Skeletal muscle cell (primary cell): ENCODE measurements around the gene CNPY3.
"Not testable (repeated sequence)": the region's sequence is repeated elsewhere in the genome, so short reads cannot be mapped to it uniquely, and the experiment has no call there.

Experiments used
- DNase-seq: peaks from one replicate; pipeline ENCODE4 v3.0.0-alpha.2; 2010; ENCODE audit warnings: low read depth
- H3K4me3 ChIP-seq: 2 replicates; pipeline ENCODE4 v1.5.1; 2011; ENCODE audit warnings: low read depth, mild to moderate bottlenecking, control low read depth, low read length, moderate library complexity

CNPY3 gene

GRCh38 chr6:42911171-42912021 lies 17.9 kb upstream of the CNPY3 start:
- peak overlapping the region; percentile 17 for H3K4me3 ChIP-seq
- DNase-seq, result no peak

- DNase-seq, result no peak
- no peak overlapping the region for H3K4me3 ChIP-seq
These were observed 14.7 kb upstream of the CNPY3 start for GRCh38 chr6:42914546-42914945.

- H3K4me3 ChIP-seq, result no peak within 1 kb of the TSS
These were observed 13.5 kb upstream of the CNPY3 start, which contains the start of gene PTCRA for GRCh38 chr6:42915732-42916131. TSS of gene PTCRA (plus strand) at chr6:42916053. CDS start at chr6:42916070, 17 bp downstream.

GRCh38 chr6:42916288-42916687 lies 13.0 kb upstream of the CNPY3 start:
- no peak overlapping the region for H3K4me3 ChIP-seq
- DNase-seq, result no peak

More at GRCh38 chr6:42915732-42916131, 13.5 kb upstream of the CNPY3 start, which contains the start of gene PTCRA:
- no peak for DNase-seq

DNA sequence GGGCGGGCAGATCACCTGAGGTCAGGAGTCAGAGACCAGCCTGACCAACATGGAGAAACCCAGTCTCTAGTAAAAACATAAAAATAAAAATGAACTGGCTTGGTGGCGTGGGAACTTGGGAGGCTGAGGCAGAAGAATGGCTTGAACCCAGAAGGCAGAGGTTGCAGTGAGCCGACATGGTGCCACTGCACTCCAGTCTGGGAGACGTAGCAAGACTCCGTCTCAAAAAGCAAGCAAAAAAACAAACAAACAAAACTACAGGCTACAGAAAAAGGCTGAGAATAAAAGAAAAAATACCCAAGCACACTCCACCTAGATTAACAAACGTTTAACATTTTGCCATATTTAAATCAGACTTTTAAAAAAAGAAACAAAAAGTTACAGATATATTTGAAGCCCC lies 7.5 kb upstream of the CNPY3 start:
- DNase-seq, result no peak

DNA sequence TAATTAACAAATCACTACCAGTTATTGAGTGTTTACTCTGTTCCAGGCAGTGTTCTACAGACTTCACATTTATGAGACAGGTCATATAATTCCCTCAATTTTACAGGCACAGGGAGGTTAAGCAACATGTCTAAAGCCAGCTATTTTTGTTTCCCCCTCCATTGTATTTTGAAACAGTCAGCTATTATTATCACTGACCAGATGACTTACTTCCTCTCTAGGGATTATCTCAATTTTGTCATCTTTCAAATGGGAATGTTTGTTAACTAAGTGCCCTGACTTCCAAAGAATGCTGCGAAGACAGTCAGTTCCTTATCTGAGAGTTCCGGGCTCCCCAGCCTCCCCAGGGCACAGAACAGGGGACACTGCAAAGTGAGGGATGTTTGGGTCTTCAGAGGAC lies 5.6 kb upstream of the CNPY3 start:
- no peak overlapping the region for H3K4me3 ChIP-seq
- DNase-seq, result no peak

More for the DNA sequence above, 7.5 kb upstream of the CNPY3 start:
- H3K4me3 ChIP-seq, result no peak overlapping the region

DNA sequence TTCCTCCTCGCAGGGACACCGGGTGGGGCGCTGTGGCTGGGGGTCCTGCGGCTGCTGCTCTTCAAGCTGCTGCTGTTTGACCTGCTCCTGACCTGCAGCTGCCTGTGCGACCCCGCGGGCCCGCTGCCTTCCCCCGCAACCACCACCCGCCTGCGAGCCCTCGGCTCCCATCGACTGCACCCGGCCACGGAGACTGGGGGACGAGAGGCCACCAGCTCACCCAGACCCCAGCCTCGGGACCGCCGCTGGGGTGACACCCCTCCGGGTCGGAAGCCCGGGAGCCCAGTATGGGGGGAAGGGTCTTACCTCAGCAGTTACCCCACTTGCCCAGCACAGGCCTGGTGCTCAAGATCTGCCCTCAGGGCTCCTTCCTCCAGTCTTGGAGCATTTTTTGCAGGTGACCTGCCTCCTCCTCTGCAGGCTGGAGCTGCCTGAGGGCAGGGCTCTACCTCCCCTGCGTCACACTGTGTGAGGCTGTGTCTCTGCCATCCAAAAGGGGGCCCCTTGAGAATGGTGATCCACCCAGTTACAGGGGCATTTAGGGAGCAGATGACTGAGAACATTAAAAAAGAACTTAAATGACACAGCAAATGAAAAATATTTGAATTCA lies 3.9 kb upstream of the CNPY3 start:
- DNase-seq, result no peak
- no peak overlapping the region for H3K4me3 ChIP-seq

GRCh38 chr6:42929821-42930360 lies 611 bp downstream of the CNPY3 start:
- peak; percentile 40 for DNase-seq
- peak overlapping the region; percentile 69 for H3K4me3 ChIP-seq

- no peak overlapping the region for H3K4me3 ChIP-seq
- DNase-seq, result no peak
These were observed 3.1 kb downstream of the CNPY3 start for GRCh38 chr6:42932412-42932811.

- no peak for DNase-seq
These were observed 3.9 kb downstream of the CNPY3 start for GRCh38 chr6:42933205-42933604.

DNA sequence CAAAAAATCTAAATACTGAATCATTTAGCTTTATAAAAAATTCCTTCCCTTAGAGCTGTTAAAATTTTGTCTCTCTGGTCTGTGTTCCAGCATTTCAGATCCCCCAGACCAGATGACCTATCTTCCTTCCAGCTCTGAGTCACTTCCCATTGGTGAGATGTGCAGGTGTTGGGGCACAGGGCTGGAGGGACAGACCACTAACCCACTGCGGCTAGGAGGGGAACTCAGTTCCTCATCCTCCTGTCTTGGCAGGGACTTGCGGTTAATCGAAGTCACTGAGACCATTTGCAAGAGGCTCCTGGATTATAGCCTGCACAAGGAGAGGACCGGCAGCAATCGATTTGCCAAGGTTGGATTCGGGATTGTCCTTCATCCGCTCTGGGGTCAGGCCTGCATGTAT lies 6.0 kb downstream of the CNPY3 start:
- H3K4me3 ChIP-seq, result no peak overlapping the region
- DNase-seq, result no peak

More at GRCh38 chr6:42933205-42933604, 3.9 kb downstream of the CNPY3 start:
- no peak overlapping the region for H3K4me3 ChIP-seq

DNA sequence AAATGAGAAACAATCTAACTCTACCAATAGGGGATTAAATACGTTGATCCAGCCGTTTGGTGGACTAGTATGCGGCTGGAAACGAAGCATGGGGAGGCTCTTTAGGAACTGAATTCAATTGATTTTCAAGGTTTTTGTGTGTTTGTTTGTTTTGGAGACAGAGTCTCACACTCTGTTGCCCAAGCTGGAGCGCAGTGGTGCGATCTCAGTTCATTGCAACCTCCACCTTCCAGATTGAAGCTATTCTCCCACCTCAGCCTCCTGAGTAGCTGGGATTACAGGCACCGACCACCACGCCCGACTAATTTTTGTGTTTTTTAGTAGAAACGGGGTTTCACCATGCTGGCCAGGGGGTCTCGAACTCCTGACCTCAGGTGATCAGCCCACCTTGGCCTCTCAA lies 7.1 kb downstream of the CNPY3 start:
- no peak overlapping the region for H3K4me3 ChIP-seq
- DNase-seq, result no peak

- DNase-seq, result no peak
- no peak overlapping the region for H3K4me3 ChIP-seq
These were observed 8.5 kb downstream of the CNPY3 start for GRCh38 chr6:42937548-42938427.

DNA sequence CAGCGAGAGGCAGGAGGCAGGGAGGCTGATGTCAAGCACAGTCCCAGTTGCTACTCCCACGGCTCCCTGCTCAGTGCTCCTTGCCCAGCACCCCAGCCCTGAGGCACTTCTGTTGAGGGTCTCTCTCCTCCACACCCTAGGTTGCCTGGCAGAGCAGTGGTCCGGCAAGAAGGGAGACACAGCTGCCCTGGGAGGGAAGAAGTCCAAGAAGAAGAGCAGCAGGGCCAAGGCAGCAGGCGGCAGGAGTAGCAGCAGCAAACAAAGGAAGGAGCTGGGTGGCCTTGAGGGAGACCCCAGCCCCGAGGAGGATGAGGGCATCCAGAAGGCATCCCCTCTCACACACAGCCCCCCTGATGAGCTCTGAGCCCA lies 9.1 kb downstream of the CNPY3 start:
- no peak for DNase-seq
- H3K4me3 ChIP-seq, result no peak overlapping the region

GRCh38 chr6:42938987-42939809 lies 9.9 kb downstream of the CNPY3 start:
- H3K4me3 ChIP-seq, result no peak overlapping the region
- DNase-seq, result no peak

- H3K4me3 ChIP-seq, result no peak overlapping the region
- DNase-seq, result no peak
These were observed 10.5 kb downstream of the CNPY3 start for GRCh38 chr6:42939810-42940167.

DNA sequence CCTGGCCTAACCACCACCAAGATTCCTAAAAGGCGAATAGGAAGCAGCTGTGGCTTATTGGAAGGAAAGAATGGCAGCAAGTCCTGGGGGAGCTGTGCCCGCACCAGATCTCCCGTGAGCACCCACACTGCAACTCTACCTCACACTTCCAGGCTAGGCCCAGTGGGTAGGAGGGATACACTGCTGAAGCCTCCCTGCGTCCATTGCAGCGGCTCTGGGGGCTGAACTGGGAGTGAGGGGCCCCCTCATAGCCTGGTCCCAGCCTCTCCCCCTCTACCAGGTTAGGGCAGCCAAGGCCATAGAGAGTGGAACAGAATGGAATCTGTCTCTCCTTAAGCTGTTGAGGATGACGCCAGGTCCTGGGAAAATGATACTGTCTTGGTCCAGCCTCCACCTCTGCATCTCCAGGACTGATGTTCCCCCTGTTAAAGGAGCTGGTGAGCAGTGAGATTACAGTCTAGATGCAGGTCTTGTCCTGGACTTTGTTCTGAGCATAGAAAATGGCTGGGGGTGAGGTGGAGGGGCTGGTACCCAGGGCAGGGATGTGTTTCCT lies 11.3 kb downstream of the CNPY3 start:
- no peak for DNase-seq
- H3K4me3 ChIP-seq, result no peak overlapping the region

GRCh38 chr6:42941356-42941755 lies 12.1 kb downstream of the CNPY3 start:
- H3K4me3 ChIP-seq, DNase-seq: not testable (repeated sequence)

DNA sequence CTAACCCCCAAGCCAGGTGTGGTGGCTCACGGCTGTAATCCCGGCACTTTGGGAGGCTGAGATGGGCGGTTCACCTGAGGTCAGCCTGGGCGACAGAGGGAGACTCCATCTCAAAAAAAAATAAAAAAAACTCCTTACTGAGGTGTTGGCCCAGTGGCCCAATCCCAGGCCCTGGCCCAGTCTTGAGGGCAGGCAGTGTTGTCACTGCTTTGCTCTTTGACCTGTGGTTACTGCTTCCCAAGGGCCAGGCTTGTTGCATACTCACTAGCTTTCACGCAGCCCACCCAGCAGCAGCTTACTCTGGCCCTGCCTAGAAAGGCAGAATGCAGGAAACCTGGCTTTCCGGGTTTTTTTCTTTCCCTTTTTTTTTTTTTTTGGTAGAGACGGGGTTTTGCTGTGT lies 13.2 kb downstream of the CNPY3 start:
- H3K4me3 ChIP-seq, result no peak overlapping the region
- DNase-seq, result no peak
